HepG2 (cell line): ENCODE data around the gene ASAP2. TPM values are rescaled to one million over a fixed set of nuclear protein-coding genes. Genes with fewer than 3 reads are reported as not detected.
A peak's percentile ranks its signal among the peaks of the same experiment; 100 is the strongest.

Experiments
- CBX2 ChIP-seq, 2 experiments: fragments of 200-600 bp in 1 of 2; sonication (generic); formaldehyde crosslinking in 1 of 2; IDR thresholded peaks; 2 replicates each; pipeline versions ENCODE4 v1.7.0 to v1.8.1; 2018 to 2022; ENCODE audit warnings: low read depth in 2 of 2, low read length in 1 of 2, mild to moderate bottlenecking in 1 of 2, missing genetic modification reagents in 1 of 2
- HMGA1 ChIP-seq: sonication (generic); formaldehyde crosslinking; conservative IDR thresholded peaks from 2 replicates; pipeline ENCODE4 v1.4.0; 2020; ENCODE audit warnings: missing genetic modification reagents
- MAF1 ChIP-seq: sonication (generic); formaldehyde crosslinking; IDR thresholded peaks from 2 replicates; pipeline ENCODE4 v1.5.0; 2020; ENCODE audit warnings: missing genetic modification reagents, borderline replicate concordance
- POLR2AphosphoS5 ChIP-seq: IDR thresholded peaks from 2 replicates; pipeline ENCODE4 v1.6.1; 2012; ENCODE audit warnings: low read depth, low read length
- PRMT3 ChIP-seq: sonication (generic); formaldehyde crosslinking; IDR thresholded peaks from 2 replicates; pipeline ENCODE4 v1.8.1; 2022; ENCODE audit warnings: low read depth, mild to moderate bottlenecking, moderate library complexity, missing genetic modification reagents, borderline replicate concordance
- RBM39 ChIP-seq: fragments of 200-400 bp; formaldehyde crosslinking; IDR thresholded peaks from one replicate; pipeline ENCODE4 v1.6.1; 2018; ENCODE audit warnings: antibody characterized with exemption, mild to moderate bottlenecking, low read depth, low read length; ENCODE audit not compliant: poor library complexity, severe bottlenecking
- RFX3 ChIP-seq: IDR thresholded peaks from 2 replicates; pipeline ENCODE4 v1.6.1; 2016; ENCODE audit warnings: missing biosample characterization, missing genetic modification reagents
- SOX13 ChIP-seq, 3 experiments: fragments of 450-650 bp in 1 of 3; sonication (generic) in 1 of 3; formaldehyde crosslinking in 1 of 3; IDR thresholded peaks in 2 of 3; conservative IDR thresholded peaks in 1 of 3; 2 replicates each; pipeline versions ENCODE4 v1.5.0 to v1.6.1; 2016 to 2020; ENCODE audit warnings: antibody characterized with exemption in 1 of 3, mild to moderate bottlenecking in 1 of 3, missing compliant biosample characterization in 1 of 3, missing genetic modification reagents in 1 of 3, moderate library complexity in 1 of 3
- TAF15 ChIP-seq: fragments of 200-400 bp; formaldehyde crosslinking; IDR thresholded peaks from one replicate; pipeline ENCODE4 v1.6.1; 2018; ENCODE audit warnings: mild to moderate bottlenecking, low read depth, low read length; ENCODE audit not compliant: poor library complexity, severe bottlenecking
- ZBTB10 ChIP-seq: sonication (generic); formaldehyde crosslinking; IDR thresholded peaks from 2 replicates; pipeline ENCODE4 v1.4.0; 2020; ENCODE audit warnings: missing genetic modification reagents, borderline replicate concordance
- ZBTB44 ChIP-seq: sonication (generic); formaldehyde crosslinking; IDR thresholded peaks from 2 replicates; pipeline ENCODE4 v1.4.0; 2020; ENCODE audit warnings: missing genetic modification reagents
- ZKSCAN1 ChIP-seq: fragments of 150-350 bp; IDR thresholded peaks from 2 replicates; pipeline ENCODE4 v1.6.1; 2014; ENCODE audit warnings: low read length
- ZMYM3 ChIP-seq: sonication (generic); formaldehyde crosslinking; IDR thresholded peaks from 2 replicates; pipeline ENCODE4 v1.5.1; 2020; ENCODE audit warnings: mild to moderate bottlenecking, missing genetic modification reagents
- ZNF274 ChIP-seq: sonication (generic); formaldehyde crosslinking; IDR thresholded peaks from 2 replicates; pipeline ENCODE4 v1.5.1; 2020; ENCODE audit warnings: mild to moderate bottlenecking, missing genetic modification reagents
- ZNF614 ChIP-seq: IDR thresholded peaks from 2 replicates; pipeline ENCODE4 v1.6.1; 2018; ENCODE audit warnings: missing biosample characterization, missing genetic modification reagents, inconsistent platforms, borderline replicate concordance
- ZNF792 ChIP-seq: IDR thresholded peaks from 2 replicates; pipeline ENCODE4 v1.6.1; 2016
- polyA plus RNA-seq, 8 experiments: library from polyadenylated mRNA; depleted of rRNA in 3 of 8; stranded (reverse) in 7 of 8; unstranded in 1 of 8; fragments of >200 nt; fragmentation: Illumina TruSeq in 4 of 8; extraction: Trizol in 4 of 8; gene quantifications; 2 replicates each; pipeline versions ENCODE4 v1.2.1 to v1.2.3, GENCODE V29; 2011 to 2016; ENCODE audit warnings: low read depth in 4 of 8, missing spikeins in 1 of 8, mixed read lengths in 1 of 8; ENCODE audit not compliant: insufficient read depth in 1 of 8
- total RNA-seq, 5 experiments: library from RNA; depleted of rRNA; stranded (reverse); fragments of >200 nt; fragmentation: Illumina TruSeq; extraction: Trizol; gene quantifications; 2 replicates each; pipeline ENCODE4 v1.2.3, GENCODE V29; 2016; ENCODE audit warnings: low read depth in 1 of 5
- TF ChIP-seq, protein P1 (sequence below): IDR thresholded peaks from 2 replicates; pipeline ENCODE4 v1.4.0; 2020; ENCODE audit warnings: mild to moderate bottlenecking, missing genetic modification reagents
- TF ChIP-seq, protein P2 (sequence below): sonication (generic); formaldehyde crosslinking; IDR thresholded peaks from 2 replicates; pipeline ENCODE4 v1.4.0; 2020; ENCODE audit warnings: missing genetic modification reagents

The ASAP2 gene
- total and polyA plus RNA-seq, 2 of the 13 experiments (the other 11 are each of a cell fraction or from before 2014, with no cell fraction given) = 7.3 to 22.3 TPM

DNA sequence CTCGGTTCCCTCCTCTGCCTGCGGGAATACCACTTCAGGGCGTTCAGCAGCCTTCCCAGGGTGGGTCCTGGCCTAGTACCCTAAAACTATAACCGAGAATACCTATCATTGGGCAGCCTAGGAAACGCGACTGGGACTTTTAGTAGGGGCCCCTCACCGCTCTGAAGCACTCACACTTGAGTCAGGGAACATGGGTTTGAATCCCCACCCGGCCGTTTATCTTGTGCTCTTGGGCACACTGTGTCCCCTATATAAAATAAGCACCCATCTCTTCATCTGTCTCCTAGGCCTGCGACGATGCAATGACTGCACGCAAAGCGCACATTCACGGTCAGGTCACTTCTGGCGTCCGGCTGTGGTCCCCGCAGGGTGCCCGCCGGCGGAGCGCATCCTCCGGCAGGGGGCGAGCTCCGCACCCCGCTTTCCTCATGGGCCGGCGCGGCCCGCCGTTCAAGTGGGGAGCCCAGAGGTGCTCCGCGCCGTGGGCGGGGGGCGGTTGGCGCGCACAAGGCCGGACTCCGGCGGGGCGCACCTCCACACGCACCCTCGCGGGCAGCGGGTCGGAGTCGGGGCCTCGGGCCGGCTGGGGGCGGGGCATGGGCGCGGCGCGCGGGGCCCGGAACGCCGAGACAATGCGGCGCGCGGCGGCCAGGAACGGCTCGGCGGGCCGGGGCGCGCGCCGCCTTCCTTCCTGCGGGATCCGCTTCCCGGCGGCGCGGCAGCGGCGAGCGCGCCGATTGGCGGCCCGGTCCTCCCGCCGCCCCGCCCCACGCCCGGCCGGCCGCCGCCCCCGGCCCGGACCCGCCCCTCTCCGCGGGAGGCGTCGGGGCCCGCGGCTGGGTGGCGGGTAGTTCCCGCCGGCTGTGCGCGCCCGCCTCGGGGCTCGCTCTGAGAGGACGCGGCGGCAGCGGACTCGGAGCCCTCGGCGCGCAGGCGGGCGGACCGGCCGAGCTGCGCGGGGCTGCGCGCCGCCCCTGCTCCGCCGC, at the start of gene ASAP2 (continued):
- TF ChIP-seq RBM39 = peak; percentile 54
- TF ChIP-seq, protein P1, sequence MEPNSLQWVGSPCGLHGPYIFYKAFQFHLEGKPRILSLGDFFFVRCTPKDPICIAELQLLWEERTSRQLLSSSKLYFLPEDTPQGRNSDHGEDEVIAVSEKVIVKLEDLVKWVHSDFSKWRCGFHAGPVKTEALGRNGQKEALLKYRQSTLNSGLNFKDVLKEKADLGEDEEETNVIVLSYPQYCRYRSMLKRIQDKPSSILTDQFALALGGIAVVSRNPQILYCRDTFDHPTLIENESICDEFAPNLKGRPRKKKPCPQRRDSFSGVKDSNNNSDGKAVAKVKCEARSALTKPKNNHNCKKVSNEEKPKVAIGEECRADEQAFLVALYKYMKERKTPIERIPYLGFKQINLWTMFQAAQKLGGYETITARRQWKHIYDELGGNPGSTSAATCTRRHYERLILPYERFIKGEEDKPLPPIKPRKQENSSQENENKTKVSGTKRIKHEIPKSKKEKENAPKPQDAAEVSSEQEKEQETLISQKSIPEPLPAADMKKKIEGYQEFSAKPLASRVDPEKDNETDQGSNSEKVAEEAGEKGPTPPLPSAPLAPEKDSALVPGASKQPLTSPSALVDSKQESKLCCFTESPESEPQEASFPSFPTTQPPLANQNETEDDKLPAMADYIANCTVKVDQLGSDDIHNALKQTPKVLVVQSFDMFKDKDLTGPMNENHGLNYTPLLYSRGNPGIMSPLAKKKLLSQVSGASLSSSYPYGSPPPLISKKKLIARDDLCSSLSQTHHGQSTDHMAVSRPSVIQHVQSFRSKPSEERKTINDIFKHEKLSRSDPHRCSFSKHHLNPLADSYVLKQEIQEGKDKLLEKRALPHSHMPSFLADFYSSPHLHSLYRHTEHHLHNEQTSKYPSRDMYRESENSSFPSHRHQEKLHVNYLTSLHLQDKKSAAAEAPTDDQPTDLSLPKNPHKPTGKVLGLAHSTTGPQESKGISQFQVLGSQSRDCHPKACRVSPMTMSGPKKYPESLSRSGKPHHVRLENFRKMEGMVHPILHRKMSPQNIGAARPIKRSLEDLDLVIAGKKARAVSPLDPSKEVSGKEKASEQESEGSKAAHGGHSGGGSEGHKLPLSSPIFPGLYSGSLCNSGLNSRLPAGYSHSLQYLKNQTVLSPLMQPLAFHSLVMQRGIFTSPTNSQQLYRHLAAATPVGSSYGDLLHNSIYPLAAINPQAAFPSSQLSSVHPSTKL (CRISPR knock-in tag) = no peak; the same call in 1 of the 2 replicates
- peak; percentile 41; the same call in 1 of the 2 replicates for TF ChIP-seq ZMYM3 (CRISPR knock-in tag)
- no peak for TF ChIP-seq HMGA1 (CRISPR knock-in tag)
- no peak for TF ChIP-seq PRMT3 (CRISPR knock-in tag)
- no peak for TF ChIP-seq MAF1 (CRISPR knock-in tag)
- peak; percentile 95 for TF ChIP-seq ZBTB10 (CRISPR knock-in tag)
- no peak for TF ChIP-seq ZKSCAN1
- TF ChIP-seq ZBTB44 (CRISPR knock-in tag) = no peak
- TF ChIP-seq, protein P2, sequence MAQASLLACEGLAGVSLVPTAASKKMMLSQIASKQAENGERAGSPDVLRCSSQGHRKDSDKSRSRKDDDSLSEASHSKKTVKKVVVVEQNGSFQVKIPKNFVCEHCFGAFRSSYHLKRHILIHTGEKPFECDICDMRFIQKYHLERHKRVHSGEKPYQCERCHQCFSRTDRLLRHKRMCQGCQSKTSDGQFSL (CRISPR knock-in tag) = no peak
- no peak for TF ChIP-seq RFX3 (CRISPR knock-in tag)
- no peak for TF ChIP-seq ZNF614
- TF ChIP-seq ZNF274 (CRISPR knock-in tag) = no peak
- TF ChIP-seq CBX2 (IDR thresholded peaks at IDR 0.05; ENCODE audit: low read depth, low read length) = no peak
- no peak for TF ChIP-seq CBX2 (CRISPR knock-in tag; IDR thresholded peaks at IDR 0.05; ENCODE audit: low read depth)
- TF ChIP-seq TAF15 = no peak
- TF ChIP-seq POLR2AphosphoS5 = no peak
- TF ChIP-seq ZNF792 (CRISPR knock-in tag) = no peak
- TF ChIP-seq SOX13 (IDR thresholded peaks at IDR 0.05) = no peak
- peak in 1 of 2 experiments; percentile 60; a peak in 1 of 4 replicates for TF ChIP-seq SOX13 (CRISPR knock-in tag; conservative IDR thresholded peaks at IDR 0.05 in 1 of 2, IDR thresholded peaks at IDR 0.05 in 1 of 2)
